Coronary artery (tissue), 2 donors: ENCODE data around the gene ZNF385A.

Source experiments
- DNase-seq: peaks from one replicate; pipeline ENCODE4 v3.0.0-alpha.2; 2017; ENCODE audit warnings: low spot score
- H3K27ac ChIP-seq, 2 donors: fragments of 200-600 bp; sonication (generic); one replicate each; pipeline ENCODE4 v1.5.1; 2016 to 2019
- H3K4me3 ChIP-seq: fragments of 200-600 bp; sonication (generic); 2 replicates; pipeline ENCODE4 v1.5.1; 2016; ENCODE audit warnings: mild to moderate bottlenecking, moderate library complexity
- TF ChIP-seq, protein P1 (sequence below): fragments of 200-600 bp; sonication (generic); IDR thresholded peaks from one replicate; pipeline ENCODE4 v1.5.1; 2019; ENCODE audit warnings: antibody characterized with exemption

Gene ZNF385A

DNA sequence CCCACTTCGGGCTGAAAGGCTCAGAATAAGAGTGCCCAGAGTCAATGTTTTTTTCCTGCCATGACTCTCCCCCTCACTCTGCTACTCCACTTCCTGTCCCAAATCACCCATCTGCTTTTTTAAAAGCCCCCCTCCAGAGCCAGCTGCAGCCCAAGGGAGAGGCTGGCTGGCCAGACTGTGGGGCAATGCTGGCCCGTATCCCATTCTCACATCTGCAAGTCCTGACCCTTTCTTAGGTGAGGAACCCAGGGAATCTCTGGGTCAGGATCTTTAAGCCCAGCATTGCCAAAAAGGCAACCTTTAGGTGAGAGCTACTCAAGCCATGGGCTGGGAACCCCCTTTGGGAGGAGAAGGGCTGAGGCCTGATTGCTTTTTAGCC is 36.2 kb upstream of the ZNF385A start:
- TF ChIP-seq, protein P1, sequence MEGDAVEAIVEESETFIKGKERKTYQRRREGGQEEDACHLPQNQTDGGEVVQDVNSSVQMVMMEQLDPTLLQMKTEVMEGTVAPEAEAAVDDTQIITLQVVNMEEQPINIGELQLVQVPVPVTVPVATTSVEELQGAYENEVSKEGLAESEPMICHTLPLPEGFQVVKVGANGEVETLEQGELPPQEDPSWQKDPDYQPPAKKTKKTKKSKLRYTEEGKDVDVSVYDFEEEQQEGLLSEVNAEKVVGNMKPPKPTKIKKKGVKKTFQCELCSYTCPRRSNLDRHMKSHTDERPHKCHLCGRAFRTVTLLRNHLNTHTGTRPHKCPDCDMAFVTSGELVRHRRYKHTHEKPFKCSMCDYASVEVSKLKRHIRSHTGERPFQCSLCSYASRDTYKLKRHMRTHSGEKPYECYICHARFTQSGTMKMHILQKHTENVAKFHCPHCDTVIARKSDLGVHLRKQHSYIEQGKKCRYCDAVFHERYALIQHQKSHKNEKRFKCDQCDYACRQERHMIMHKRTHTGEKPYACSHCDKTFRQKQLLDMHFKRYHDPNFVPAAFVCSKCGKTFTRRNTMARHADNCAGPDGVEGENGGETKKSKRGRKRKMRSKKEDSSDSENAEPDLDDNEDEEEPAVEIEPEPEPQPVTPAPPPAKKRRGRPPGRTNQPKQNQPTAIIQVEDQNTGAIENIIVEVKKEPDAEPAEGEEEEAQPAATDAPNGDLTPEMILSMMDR: no peak
- peak; percentile 75 for DNase-seq
- Histone ChIP-seq H3K27ac (peak overlapping the region; percentile 89 to 93), H3K4me3 (peak overlapping the region; percentile 55)

DNA sequence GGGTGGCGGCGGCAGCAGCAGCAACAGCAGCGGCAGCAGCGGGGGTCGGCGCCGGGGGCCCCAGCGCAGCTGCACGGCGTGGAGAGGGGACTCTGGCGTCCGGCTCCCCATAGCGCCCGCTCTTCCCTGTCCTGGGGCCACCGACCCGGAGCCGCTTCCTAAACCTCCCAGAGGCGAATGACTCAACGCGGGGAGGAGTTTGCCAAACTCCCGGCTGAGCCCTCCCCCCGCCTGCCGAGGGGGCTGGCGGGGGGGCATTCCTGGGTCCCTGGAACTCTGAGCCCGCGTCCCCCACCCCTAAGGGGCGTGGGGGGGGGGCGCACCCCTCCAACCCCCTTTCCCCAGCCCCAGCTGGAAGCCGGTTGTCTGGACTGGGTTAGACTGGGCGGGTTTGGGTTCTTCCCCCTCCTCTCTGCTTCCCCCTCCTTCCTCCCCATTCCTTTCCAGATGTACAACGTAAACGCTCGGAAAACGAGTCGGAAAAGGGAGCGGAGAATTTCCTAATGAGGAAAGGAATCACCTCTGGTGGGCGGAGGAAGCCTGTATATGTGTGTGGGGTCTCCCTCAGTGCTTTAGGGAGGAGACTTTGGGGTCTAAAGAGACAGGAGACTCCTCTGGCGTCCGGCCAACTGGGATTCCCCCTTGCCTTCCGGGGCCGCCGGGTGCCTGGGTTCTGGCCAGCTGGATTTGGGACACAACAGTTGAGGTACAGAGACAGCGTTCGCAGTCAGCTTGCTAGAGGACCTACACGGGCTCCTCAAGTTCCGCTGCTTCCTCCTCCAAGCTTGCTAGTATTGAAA is 34.8 kb upstream of the ZNF385A start, which contains the start of gene ITGA5:
Gene ITGA5, minus strand, starts transcription at position 179 of the 800 bp plus-strand sequence. Its CDS starts 68 bp downstream, at position 111.
- Histone ChIP-seq H3K4me3 (peak within 1 kb of the TSS; percentile 93), H3K27ac (peak within 1 kb of the TSS; percentile 89 to 93)
- TF ChIP-seq, protein P1: no peak
- DNase-seq: peak; percentile 90

DNA sequence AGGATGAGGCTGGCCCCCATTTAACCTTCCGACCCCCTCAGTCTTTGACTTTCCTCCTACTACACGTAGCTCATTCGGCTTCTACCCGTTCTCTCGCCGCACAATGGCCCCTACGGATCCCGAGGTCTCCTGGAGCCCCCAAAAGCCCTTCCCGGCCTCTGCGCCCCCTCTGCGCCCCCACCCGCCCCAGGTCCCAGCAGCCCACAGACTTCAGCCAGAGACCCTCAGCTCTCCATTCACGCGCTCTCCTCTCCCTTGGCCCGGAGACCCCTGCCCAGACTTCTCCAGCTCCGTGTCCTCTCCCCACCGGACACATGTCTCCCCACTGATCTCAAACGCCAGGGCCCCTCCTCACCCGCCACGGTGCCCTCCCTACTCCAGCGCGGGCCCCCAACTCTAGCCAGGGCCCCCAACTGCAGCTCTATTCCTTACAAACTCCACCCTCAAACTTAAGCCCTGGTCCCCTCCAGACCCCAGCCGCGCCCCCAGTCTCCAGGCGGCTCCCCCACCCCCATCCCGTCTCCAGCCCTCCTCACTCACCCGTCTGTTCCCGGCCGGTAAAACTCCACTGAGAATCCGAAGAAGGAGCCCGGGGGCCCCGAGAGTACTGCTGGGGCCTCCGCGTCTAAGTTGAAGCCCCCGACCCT is 34.0 kb upstream of the ZNF385A start:
- no peak for DNase-seq
- Histone ChIP-seq H3K4me3 (peak overlapping the region; percentile 93), H3K27ac (peak overlapping the region; percentile 89 to 93)
- TF ChIP-seq, protein P1: no peak

DNA sequence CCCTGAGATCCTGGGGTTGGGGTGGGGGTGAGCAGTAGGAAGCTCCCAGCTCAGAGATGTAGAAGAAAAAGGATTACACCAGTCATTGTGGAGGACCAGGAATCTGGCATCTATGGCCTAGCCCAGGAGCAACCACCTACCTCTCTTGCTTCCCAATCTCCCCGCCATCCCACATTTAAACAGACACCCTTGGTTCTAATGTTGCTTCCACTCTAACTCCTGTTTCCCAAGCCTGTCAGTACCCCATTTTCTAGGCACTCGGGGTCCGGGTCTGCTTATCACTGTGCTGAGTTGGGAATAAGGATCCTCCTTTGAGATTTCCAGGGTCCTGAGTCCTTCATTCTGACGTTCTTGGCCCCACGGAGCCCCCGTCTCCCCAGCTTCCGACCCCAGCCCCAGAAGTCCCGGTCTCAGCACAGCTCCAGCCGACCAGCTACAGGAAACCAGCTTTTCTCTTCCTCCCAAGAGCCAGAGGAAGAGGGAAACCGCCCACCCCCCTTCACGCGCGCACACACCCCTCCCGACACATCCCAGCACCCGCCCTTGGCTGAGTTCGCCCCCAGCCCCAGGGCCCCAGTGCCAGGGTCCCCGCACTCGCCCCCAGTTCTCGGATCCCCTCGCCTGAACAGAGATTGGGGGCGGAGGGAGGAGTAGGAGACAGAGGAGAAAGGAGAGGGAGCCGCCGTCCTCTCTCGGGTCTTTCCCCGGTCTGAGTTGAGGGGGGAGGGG is 33.3 kb upstream of the ZNF385A start:
- peak overlapping the region; percentile 93 for H3K4me3 ChIP-seq
- TF ChIP-seq, protein P1: no peak
- no peak for DNase-seq
- peak overlapping the region; percentile 89 to 93 for H3K27ac ChIP-seq

- no peak for DNase-seq
- peak overlapping the region; percentile 93 for H3K4me3 ChIP-seq
- peak overlapping the region; percentile 89 to 93 for H3K27ac ChIP-seq
- TF ChIP-seq, protein P1: no peak
Observed at GRCh38 chr12:54416687-54417603, 32.4 kb upstream of the ZNF385A start.

GRCh38 chr12:54415221-54415929 is 30.8 kb upstream of the ZNF385A start:
- DNase-seq: no peak
- TF ChIP-seq, protein P1: no peak
- Histone ChIP-seq H3K27ac (peak overlapping the region in 1 of 2 donors; percentile 59), H3K4me3 (peak overlapping the region; percentile 93)
